Activated CD8-positive, alpha-beta T cell treated with anti-CD3 and anti-CD28 coated beads for 36 hours (primary cell): ENCODE data around the gene MPC1. TPM values are rescaled to one million over a fixed set of nuclear protein-coding genes. Genes with fewer than 3 reads are reported as not detected.

Source experiments
- ATAC-seq: fragments of 200-7000 bp; cut with Tn5 transposase; one replicate; pipeline ENCODE4 v1.10.0; 2021; ENCODE audit warnings: mild to moderate bottlenecking, moderate library complexity
- CTCF ChIA-PET: fragments of 350-600 bp; sonication (Branson Sonifier 250); formaldehyde crosslinking; loops from one replicate; lab custom pipeline; 2021; ENCODE audit warnings: antibody characterized with exemption; lab: Charles Lee
- POLR2A ChIA-PET: fragments of 350-600 bp; sonication (Branson Sonifier 250); formaldehyde crosslinking; loops from one replicate; lab custom pipeline; 2021; ENCODE audit warnings: antibody characterized with exemption; lab: Charles Lee
- DNase-seq: peaks from one replicate; pipeline ENCODE4 v3.0.0-alpha.2; 2020
- H3K27ac Mint-ChIP-seq: one replicate; pipeline ENCODE4 v1.8.0; 2021; ENCODE audit warnings: mild to moderate bottlenecking, mixed read lengths
- H3K27me3 Mint-ChIP-seq: one replicate; pipeline ENCODE4 v1.8.0; 2021; ENCODE audit warnings: mixed read lengths
- H3K36me3 Mint-ChIP-seq: one replicate; pipeline ENCODE4 v1.8.0; 2021; ENCODE audit warnings: low read depth, mixed read lengths
- H3K4me1 Mint-ChIP-seq: one replicate; pipeline ENCODE4 v1.8.0; 2021; ENCODE audit warnings: low read depth, mixed read lengths
- H3K4me3 Mint-ChIP-seq: one replicate; pipeline ENCODE4 v1.8.0; 2021; ENCODE audit warnings: mild to moderate bottlenecking, moderate library complexity, mixed read lengths
- H3K9me3 Mint-ChIP-seq: one replicate; pipeline ENCODE4 v1.8.0; 2021; ENCODE audit warnings: mixed read lengths
- intact Hi-C: fragments of 100-400 bp; cut with micrococcal nuclease; formaldehyde crosslinking; loops from one replicate; pipeline ENCODE4 v1.10.0; 2022
- total RNA-seq, 2 experiments: library from RNA; stranded (reverse); gene quantifications; one replicate each; pipeline ENCODE4 v1.2.3, GENCODE V29; 2021
- TF ChIP-seq, protein P1 (sequence below): fragments of 200-600 bp; IDR thresholded peaks from one replicate; pipeline ENCODE4 v1.8.0; 2022; ENCODE audit warnings: antibody characterized with exemption, mild to moderate bottlenecking

Gene MPC1
- total RNA-seq, 2 experiments from 2014 or later, result 17.4 to 20.3 TPM

DNA sequence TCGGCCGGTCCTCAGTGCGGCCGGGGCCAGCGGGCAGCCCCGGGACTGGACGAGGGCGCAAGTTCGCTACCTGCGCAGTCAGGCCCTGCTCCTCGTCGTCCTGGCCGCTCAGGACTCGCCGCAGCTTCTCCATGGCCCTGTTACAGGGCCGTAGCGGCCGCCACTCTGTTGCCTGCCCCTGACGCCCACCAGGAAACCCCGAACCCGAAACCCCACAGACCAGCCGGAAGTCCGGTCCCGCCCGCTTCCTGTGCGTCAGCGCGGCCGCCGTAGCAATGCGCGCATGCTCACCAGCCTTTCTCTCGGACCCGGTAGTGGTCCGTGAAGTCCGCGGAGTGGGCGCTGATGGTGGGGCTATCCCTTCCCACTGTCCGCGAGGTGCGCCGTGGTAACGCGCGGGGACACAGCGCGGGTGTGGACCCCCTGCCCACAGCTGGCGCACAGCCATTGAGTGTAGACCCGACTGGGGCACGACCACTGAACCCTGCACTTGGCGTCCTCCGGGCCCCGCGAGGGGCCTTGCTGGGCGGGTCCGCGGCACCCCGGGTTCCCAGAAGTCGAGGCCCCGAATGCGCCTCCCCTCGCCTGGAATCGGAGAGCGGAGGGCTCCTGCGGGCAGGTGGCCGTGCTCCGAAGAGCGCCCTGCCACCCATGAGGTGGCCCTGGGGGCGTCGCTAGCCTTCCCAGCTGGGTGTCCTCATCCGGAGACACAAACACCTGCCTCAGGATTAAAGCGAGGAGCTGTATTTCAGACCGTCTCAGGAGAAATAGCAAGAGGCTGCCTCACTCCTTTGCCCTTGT, 40.2 kb downstream of the MPC1 start, which contains the start of gene SFT2D1:
SFT2D1 (minus strand) TSS at position 197 of the 801 bp plus-strand sequence; CDS start at position 133, 64 bp downstream.
- H3K27ac Mint-ChIP-seq, result peak within 1 kb of the TSS; percentile 85
- DNase-seq, result peak; percentile 86
- peaks cover 3% of the 10 kb centered on the region for H3K36me3 Mint-ChIP-seq
- peaks cover 7% of the 10 kb centered on the region for H3K4me1 Mint-ChIP-seq
- no peaks in the 10 kb centered on the region for H3K27me3 Mint-ChIP-seq
- ChIA-PET POLR2A (interaction anchor here (0.9 to 2.2 kb wide), 5 partner anchors 8 to 284 kb away, joined by 4 to 11 read pairs (median 5); no protein-coding TSS in a partner anchor), CTCF (interaction anchor here (0.6 to 2.4 kb wide), 2 partner anchors 38 to 451 kb away, joined by 3 to 18 read pairs; no protein-coding TSS in a partner anchor)
- H3K9me3 Mint-ChIP-seq, result no peaks in the 10 kb centered on the region
- TF ChIP-seq, protein P1, sequence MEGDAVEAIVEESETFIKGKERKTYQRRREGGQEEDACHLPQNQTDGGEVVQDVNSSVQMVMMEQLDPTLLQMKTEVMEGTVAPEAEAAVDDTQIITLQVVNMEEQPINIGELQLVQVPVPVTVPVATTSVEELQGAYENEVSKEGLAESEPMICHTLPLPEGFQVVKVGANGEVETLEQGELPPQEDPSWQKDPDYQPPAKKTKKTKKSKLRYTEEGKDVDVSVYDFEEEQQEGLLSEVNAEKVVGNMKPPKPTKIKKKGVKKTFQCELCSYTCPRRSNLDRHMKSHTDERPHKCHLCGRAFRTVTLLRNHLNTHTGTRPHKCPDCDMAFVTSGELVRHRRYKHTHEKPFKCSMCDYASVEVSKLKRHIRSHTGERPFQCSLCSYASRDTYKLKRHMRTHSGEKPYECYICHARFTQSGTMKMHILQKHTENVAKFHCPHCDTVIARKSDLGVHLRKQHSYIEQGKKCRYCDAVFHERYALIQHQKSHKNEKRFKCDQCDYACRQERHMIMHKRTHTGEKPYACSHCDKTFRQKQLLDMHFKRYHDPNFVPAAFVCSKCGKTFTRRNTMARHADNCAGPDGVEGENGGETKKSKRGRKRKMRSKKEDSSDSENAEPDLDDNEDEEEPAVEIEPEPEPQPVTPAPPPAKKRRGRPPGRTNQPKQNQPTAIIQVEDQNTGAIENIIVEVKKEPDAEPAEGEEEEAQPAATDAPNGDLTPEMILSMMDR, result no peak
- peak; percentile 83 for ATAC-seq
- H3K4me3 Mint-ChIP-seq, result peak within 1 kb of the TSS; percentile 90
- intact Hi-C loops, result loop anchor here (5.0 kb wide), 1 partner anchor 40 kb away; the partner anchor contains the start of gene MPC1

DNA sequence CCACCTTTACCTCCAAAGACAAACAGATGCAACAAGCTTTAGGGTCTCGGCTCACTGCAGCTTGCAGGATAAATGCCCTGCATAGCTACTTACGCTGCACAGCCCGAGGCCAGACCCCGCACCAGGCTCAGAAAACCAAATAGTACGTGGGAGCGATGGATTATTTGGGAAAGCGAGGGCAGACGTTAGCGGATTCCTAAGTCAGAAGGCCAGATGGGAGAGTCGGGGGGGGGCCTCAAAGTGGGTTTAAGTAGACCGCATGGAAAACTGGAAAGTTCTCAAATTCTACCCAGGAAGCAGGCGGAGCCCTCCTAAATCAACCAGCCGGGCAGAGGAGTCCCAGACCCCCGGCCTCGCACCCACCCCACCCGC, 40.8 kb downstream of the MPC1 start:
- CTCF ChIA-PET, result interaction anchor here (0.6 to 2.4 kb wide), 2 partner anchors 39 to 451 kb away, joined by 3 to 18 read pairs; no protein-coding TSS in a partner anchor
- TF ChIP-seq, protein P1, result no peak
- Mint-ChIP-seq H3K4me3 (peak overlapping the region; percentile 90), H3K4me1 (peaks cover 8% of the 10 kb centered on the region), H3K36me3 (peaks cover 3% of the 10 kb centered on the region), H3K27ac (peak overlapping the region; percentile 85), H3K27me3 (no peaks in the 10 kb centered on the region), H3K9me3 (no peaks in the 10 kb centered on the region)
- intact Hi-C loops, result loop anchor here (5.0 kb wide), 1 partner anchor 40 kb away; the partner anchor contains the start of gene MPC1
- POLR2A ChIA-PET, result interaction anchor here (0.9 to 2.2 kb wide), 5 partner anchors 8 to 285 kb away, joined by 4 to 11 read pairs (median 5); no protein-coding TSS in a partner anchor
- peak; percentile 18 for ATAC-seq
- peak; percentile 29 for DNase-seq

DNA sequence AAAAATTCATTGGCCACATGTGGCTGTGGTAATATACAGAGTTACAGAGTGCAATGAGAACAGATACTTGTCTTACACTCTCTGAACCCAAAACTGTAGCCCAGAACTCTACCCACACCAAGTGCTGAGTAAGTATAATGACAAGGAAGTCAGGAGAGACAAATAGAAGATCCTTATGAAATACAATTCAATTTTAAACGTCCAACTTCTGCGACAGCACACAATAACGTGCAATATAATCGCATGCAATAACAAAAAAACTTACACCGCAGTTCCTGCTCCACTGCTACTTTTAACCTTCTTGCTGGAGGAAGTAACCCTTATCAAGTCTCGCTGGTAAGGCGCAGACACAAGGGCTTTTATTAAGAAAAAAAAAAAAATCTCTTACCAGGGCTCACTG, 41.3 kb downstream of the MPC1 start:
- ChIA-PET POLR2A (interaction anchor here (0.9 to 2.2 kb wide), 5 partner anchors 7 to 285 kb away, joined by 4 to 11 read pairs (median 5); no protein-coding TSS in a partner anchor), CTCF (interaction anchor here (0.6 to 2.4 kb wide), 2 partner anchors 39 to 450 kb away, joined by 3 to 18 read pairs; no protein-coding TSS in a partner anchor)
- H3K4me1 Mint-ChIP-seq, result peaks cover 11% of the 10 kb centered on the region
- H3K4me3 Mint-ChIP-seq, result peak overlapping the region; percentile 90
- H3K36me3 Mint-ChIP-seq, result peaks cover 3% of the 10 kb centered on the region
- TF ChIP-seq, protein P1, result no peak
- intact Hi-C loops, result loop anchor here (5.0 kb wide), 1 partner anchor 41 kb away; the partner anchor contains the start of gene MPC1
- no peaks in the 10 kb centered on the region for H3K27me3 Mint-ChIP-seq
- DNase-seq, result no peak
- H3K27ac Mint-ChIP-seq, result peak overlapping the region; percentile 85
- peak; percentile 12 for ATAC-seq
- no peaks in the 10 kb centered on the region for H3K9me3 Mint-ChIP-seq

DNA sequence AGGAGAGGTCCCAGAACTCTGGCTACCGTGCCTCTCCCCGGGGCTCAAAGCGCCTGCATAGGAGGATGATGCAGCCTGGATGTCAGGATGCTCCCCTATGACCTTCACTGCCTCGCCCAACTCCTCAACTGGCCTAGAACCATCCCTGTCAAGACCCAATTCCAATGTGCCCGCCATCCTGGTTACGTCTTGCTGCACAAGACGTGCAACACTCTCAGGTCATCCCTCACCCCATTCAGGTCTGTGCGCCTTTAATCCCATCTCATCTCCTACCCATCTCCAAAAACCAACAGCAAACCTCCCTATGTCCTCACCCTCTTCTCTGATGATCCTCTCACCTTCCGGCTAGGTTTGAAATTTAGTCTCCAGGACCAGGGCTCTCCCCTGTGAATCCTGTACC, 43.9 kb downstream of the MPC1 start:
- H3K9me3 Mint-ChIP-seq, result no peaks in the 10 kb centered on the region
- H3K4me1 Mint-ChIP-seq, result peaks cover 37% of the 10 kb centered on the region
- TF ChIP-seq, protein P1, result no peak
- intact Hi-C loops, result no loop called here
- DNase-seq (no peak), ATAC-seq (no peak)
- ChIA-PET POLR2A (no interaction called here), CTCF (interaction anchor here (0.7 kb wide), 1 partner anchor 43 kb away, joined by 3 read pairs; no protein-coding TSS in a partner anchor)
- H3K27ac Mint-ChIP-seq, result no peak overlapping the region
- H3K27me3 Mint-ChIP-seq, result no peaks in the 10 kb centered on the region
- H3K36me3 Mint-ChIP-seq, result peaks cover 21% of the 10 kb centered on the region
- H3K4me3 Mint-ChIP-seq, result no peak overlapping the region
